Suprapubic skin (tissue), 4 donors: ENCODE data around the gene FAM9C.

Experiments
- POLR2A ChIP-seq, 2 donors: fragments of 450-650 bp; IDR thresholded peaks; one replicate each; pipeline ENCODE4 v1.6.1; 2017; ENCODE audit warnings: antibody characterized with exemption in 2 of 2, mild to moderate bottlenecking in 2 of 2, moderate library complexity in 2 of 2
- POLR2AphosphoS5 ChIP-seq, 3 donors: sonication (generic); formaldehyde crosslinking; IDR thresholded peaks; one replicate each; pipeline ENCODE4 v1.6.1; 2017; ENCODE audit warnings: antibody characterized with exemption in 3 of 3
- TF ChIP-seq, protein P1 (sequence below), 2 donors: fragments of 200-600 bp in 1 of 2; fragments of 450-650 bp in 1 of 2; sonication (generic) in 1 of 2; IDR thresholded peaks; one replicate each; pipeline ENCODE4 v1.5.1; 2016 to 2019; ENCODE audit warnings: antibody characterized with exemption in 2 of 2, mild to moderate bottlenecking in 1 of 2, moderate library complexity in 1 of 2

DNA sequence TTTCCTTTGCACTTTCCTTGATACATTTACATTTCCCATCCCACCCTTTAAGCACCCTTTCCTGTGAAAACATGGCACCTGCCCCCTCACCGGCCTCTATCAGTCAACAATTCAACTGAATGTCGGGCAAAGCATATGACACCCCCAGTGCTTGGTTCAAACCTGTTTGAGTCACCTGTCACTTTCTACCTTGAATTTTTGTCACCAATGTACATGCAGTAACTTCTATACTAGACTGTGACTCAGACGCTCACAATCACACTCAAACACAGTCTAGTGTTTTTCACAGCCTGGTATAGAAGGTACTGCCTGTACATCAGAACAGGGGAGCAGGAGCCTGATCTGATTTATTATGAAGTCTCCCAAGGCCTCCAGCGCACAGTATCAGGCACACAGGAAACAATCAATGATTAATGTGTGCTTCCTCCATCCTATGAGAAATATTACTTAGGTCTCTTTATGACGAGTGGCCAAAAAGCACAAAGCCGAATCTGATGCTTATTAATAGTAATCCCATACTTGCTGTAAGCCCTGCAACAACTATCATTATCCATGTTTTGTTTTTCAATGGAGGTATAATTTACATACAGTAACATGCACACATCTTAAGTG is 49.2 kb upstream of the FAM9C start:
- TF ChIP-seq POLR2A (IDR thresholded peaks at IDR 0.05): no peak
- TF ChIP-seq, protein P1, sequence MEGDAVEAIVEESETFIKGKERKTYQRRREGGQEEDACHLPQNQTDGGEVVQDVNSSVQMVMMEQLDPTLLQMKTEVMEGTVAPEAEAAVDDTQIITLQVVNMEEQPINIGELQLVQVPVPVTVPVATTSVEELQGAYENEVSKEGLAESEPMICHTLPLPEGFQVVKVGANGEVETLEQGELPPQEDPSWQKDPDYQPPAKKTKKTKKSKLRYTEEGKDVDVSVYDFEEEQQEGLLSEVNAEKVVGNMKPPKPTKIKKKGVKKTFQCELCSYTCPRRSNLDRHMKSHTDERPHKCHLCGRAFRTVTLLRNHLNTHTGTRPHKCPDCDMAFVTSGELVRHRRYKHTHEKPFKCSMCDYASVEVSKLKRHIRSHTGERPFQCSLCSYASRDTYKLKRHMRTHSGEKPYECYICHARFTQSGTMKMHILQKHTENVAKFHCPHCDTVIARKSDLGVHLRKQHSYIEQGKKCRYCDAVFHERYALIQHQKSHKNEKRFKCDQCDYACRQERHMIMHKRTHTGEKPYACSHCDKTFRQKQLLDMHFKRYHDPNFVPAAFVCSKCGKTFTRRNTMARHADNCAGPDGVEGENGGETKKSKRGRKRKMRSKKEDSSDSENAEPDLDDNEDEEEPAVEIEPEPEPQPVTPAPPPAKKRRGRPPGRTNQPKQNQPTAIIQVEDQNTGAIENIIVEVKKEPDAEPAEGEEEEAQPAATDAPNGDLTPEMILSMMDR (IDR thresholded peaks at IDR 0.05): no peak
- TF ChIP-seq POLR2AphosphoS5 (IDR thresholded peaks at IDR 0.05): no peak
